Inflammatory macrophage treated with lipopolysaccharide for 1 hour (primary cell): Measurements from ENCODE around the gene NCKAP5.

Experiments
- DNase-seq, 2 donors: peaks; one replicate each; pipeline ENCODE4 v3.0.0-alpha.2; 2020 to 2022

The NCKAP5 gene

GRCh38 chr2:133573491-133574162 is 5.4 kb upstream of the NCKAP5 start:
- DNase-seq = no peak

DNA sequence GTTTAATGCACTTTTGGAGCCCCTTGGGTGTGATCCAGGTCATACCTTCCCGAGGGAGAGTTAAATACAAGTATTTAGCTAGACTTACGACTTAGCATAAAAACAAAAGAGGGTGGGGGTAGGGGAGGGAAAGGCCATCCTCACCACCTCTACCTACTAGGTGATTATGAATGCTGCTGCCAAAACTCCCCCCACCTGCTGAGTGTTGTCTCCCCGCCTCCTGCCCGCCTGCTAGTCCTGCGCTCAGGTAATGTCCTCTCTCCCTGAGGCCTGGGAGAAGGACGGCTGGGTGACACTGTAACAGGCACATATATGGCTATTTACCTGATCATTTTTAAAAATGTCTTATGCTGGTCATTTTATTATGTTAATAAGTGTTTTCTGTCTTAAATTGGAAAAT is 3.0 kb upstream of the NCKAP5 start:
- no peak for DNase-seq

GRCh38 chr2:133570542-133570941 is 2.3 kb upstream of the NCKAP5 start:
- no peak for DNase-seq

- no peak for DNase-seq
Measured at GRCh38 chr2:133569286-133569830, 1.1 kb upstream of the NCKAP5 start.

DNA sequence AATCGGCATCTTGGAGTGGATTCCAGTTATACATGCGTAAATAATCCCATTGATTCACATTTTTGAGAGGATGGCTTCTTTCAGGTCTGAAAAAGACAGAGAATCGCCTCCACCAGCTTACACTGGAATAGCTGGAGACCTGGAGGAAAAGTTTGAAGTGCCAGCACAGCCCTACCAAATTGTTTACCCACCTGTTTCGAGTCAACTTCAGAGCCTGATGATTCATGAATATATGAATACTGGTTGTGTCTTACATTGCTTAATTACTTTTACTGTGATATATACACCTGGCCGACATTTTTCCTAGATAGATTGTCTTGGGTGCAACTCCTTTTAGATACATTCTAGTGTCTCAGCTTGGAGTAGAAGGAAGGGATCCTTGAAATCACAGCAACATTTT is 335 bp upstream of the NCKAP5 start:
- no peak for DNase-seq

GRCh38 chr2:133562558-133562957 is 5.7 kb downstream of the NCKAP5 start:
- DNase-seq = no peak

- no peak for DNase-seq
Measured at GRCh38 chr2:133561045-133561852, 7.0 kb downstream of the NCKAP5 start.

DNA sequence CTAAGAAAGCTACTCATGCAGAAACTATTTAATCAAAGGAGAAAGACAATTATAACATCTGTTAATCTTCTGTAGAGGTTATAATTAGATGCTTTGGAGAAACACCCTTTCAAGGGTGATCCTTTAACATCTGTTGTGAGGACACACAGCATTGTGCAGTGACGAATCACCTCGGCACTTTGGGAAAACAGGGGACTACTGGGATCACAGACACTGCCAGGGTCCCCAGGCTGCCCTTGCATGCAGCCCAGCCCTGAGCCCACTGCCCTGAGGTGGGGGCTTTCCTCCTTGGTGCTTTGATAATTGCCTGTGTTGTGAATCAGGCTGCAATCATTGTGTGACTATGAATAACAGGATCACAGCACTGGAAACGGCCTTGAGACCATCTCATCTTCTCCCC is 10.6 kb downstream of the NCKAP5 start:
- DNase-seq = no peak

DNA sequence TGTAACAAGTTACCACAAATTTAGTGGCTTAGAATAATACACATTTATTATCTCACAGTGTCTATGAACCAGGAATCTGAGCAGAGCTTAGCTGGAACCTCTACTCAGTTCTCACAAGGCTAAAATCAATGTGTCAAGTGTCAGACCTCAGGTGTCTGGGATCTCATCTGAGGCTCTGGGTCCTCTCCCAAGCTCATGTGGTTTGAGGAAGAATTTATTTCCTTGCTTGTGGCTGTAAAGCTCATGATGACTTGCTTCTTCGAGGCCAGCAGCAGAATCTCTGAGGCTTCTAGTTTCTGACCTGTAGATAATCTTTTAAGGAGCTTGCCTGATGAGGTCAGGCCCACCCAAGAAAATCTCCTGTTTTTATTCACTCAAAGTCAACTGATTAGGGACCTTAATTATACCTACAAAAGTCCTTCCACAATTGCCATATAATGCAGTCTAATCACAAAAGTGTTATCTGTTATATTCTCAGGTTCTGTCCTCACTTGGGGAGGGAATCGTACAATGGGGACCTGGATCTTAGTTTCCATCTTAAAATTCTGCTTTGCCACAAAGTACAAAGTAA is 14.3 kb downstream of the NCKAP5 start:
- no peak for DNase-seq

DNA sequence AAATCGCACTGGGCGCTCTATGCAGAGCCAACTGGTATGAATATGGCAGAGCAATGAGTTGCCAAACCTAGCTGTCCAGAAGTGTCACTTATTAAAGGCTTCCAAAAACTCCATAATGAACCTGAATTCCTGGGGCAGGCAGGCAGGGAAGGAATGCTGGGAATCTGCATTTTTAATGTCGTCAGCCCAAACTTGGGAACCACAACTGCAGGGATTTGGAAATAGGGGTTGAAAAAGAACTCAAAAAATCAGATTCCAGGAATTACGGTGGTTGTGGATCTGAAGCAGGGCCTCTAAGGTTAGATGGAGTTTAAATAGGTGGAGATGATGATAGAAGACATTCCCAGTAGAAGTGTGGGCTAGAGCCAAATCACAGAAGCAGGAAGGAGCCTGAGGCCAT is 15.0 kb downstream of the NCKAP5 start:
- no peak for DNase-seq

DNA sequence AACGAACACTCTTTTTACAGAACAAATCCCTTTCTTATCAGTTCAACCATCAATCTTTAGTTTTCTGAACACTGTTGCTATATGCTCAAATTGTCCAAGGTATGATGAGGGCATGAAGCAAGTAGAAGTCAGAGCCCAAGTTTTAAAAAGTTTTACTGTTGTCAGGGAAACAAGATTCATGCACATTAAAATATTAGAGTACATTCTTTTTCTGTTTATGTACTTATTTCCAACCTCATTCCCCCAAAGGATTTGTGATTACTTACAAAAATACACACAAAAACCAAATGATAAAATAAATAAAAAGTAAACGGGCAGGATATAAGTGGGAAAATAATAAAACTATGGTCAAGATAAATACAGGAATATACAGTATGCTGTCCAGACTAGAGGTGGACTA is 15.4 kb downstream of the NCKAP5 start:
- DNase-seq = no peak

GRCh38 chr2:133541797-133542196 is 26.5 kb downstream of the NCKAP5 start:
- no peak for DNase-seq

- no peak for DNase-seq
Measured at GRCh38 chr2:133541376-133541775, 26.9 kb downstream of the NCKAP5 start.

DNA sequence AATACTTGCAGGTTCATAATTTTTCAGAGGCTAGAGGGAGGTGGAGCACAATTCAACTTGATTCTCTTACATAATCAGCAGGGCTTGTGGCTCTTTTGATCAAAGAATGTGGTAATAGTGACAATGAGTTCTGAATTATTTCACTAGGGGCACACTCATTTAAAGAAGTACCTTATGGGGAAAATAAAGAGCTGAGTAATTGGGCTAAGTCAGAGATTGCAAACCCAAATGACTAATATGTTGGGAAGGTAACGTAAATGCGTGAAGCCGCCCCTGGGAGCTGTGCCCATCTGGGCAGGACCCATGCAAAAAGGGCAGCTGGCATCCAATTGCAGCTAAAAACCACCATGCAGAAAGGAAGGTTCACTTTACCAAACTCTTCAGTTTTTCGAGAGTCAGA is 35.3 kb downstream of the NCKAP5 start:
- DNase-seq = no peak

DNA sequence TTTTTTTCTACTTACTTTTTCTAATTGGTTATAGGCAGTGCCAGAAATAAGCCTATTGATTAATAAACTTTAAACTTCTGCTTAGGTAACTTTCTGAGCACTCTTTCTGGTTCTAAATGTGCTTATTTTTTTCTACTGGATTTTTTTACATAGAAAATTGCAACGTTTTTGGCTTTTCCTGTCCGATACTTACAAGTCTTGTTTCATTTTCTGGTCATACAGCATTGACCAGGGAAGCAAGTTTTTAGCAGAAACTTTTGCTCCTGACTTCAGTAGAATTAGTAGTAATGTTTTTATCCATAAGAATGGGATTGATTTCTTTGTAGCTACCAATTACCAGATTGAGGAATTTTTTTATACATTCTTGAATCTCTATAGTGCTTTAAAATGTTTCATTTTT is 36.9 kb downstream of the NCKAP5 start:
- no peak for DNase-seq

DNA sequence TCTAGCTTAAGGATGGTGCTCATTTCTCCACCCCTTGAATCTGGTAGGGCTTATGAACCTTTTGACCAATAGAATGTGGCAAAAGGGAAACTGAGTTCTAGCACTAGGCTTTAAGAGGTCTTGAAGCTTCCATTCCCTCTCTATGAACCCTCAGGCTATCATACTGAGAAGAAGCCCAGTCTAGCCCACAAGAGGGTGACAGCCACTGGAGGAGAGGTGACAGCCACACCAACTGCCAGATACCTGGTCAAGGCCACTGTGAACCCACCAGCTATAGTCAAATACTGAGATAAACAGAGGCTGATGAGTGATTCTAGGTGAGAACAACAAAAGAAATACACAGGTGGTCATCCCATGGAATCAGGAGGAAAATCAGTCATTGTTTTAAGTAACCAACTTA is 37.6 kb downstream of the NCKAP5 start:
- no peak for DNase-seq

- DNase-seq = no peak
Measured at GRCh38 chr2:133526530-133527300, 41.5 kb downstream of the NCKAP5 start.

GRCh38 chr2:133525613-133526529 is 42.4 kb downstream of the NCKAP5 start:
- DNase-seq = no peak

DNA sequence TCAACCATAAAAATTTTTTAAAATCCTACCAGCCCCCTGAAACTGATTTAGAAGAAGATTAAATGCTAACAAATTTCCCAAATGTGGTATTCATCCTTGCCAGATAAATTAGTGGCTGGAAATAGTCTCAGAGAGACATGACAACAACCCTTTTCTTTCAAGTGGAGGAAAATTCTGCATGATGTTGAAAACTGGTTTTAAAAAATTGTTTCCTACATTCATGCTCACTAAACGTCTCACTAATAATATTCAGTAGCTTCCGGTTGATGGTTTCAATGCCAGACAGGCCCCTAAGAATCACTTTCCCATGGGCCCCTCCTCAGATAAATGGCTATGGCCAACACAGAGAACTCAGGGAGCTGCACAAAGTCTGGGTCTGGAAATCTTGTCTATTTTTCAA is 43.2 kb downstream of the NCKAP5 start:
- no peak for DNase-seq

- DNase-seq = no peak
Measured at GRCh38 chr2:133523406-133523805, 44.9 kb downstream of the NCKAP5 start.

DNA sequence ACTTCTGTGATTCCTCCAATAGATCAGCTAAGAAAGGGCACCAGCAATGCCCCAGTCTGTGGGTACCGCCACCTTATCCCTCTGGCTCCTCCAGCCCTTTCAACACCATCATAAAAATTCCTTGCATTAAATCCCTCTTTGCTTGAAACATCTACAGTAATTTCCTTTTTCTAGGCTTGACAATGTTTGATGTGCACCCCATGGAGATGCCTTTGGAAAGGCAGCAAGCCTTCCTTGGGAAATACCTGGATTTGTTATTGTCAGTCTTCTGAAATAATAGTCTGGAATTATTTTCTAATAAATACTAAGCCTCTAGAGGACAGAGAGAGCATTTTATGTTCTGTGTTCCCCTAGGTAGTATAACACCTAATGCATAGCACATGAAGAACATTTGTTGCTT is 46.1 kb downstream of the NCKAP5 start:
- DNase-seq = no peak

DNA sequence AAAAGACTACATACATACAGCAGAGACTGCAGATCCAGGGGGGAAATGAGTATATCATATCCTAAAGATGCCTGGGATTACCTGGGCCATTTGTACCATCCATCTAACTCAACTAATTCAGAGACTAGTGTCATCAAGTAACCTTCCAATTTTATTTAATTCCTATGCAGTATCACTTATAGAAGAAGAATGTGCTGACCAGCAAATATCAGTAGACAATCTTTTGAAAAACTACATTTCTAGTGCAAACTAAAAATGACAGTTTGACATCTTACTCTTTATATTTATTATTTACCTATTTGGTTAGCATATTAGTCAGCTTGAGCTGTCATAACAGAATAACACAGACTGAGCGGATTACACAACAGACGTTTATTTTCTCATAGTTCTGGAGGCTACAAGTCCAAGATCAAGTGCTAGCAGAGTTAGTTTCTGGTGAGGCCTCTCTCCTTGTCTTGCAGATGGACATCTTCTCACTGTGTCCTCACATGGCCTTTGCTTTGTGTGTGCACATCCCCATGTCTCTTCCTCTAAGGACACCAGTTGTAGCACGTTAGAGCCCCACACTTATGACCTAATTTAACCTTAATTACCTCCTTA is 47.0 kb downstream of the NCKAP5 start:
- DNase-seq = no peak
